Mesothelial cell of epicardium (in vitro differentiated cells): ENCODE results near the gene TEX19. TPM values are rescaled to one million over a fixed set of nuclear protein-coding genes. Genes with fewer than 3 reads are reported as not detected.

ENCODE experiments used
- DNase-seq, 2 experiments: peaks; one replicate each; pipeline ENCODE4 v3.0.0; 2021; ENCODE audit warnings: low spot score in 2 of 2; ENCODE audit not compliant: unreplicated experiment in 2 of 2
- H3K27ac Mint-ChIP-seq: 2 replicates; pipeline ENCODE4 v1.8.0; 2021; ENCODE audit warnings: mixed read lengths
- H3K27me3 Mint-ChIP-seq: 2 replicates; pipeline ENCODE4 v1.8.0; 2021; ENCODE audit warnings: low read depth, mixed read lengths
- H3K36me3 Mint-ChIP-seq: 2 replicates; pipeline ENCODE4 v1.8.0; 2021; ENCODE audit warnings: mixed read lengths
- H3K4me1 Mint-ChIP-seq: 2 replicates; pipeline ENCODE4 v1.8.0; 2021; ENCODE audit warnings: mixed read lengths
- H3K4me3 Mint-ChIP-seq: 2 replicates; pipeline ENCODE4 v1.8.0; 2021; ENCODE audit warnings: mild to moderate bottlenecking, moderate library complexity, mixed read lengths
- H3K9me3 Mint-ChIP-seq: 2 replicates; pipeline ENCODE4 v1.8.0; 2021; ENCODE audit warnings: mixed read lengths
- total RNA-seq: library from RNA; stranded (reverse); gene quantifications from 3 replicates; pipeline ENCODE4 v1.2.1, GENCODE V29; 2021
- TF ChIP-seq, protein P1 (sequence below): fragments of 200-600 bp; sonication (generic); IDR thresholded peaks from one replicate; pipeline ENCODE4 v1.5.0; 2021; ENCODE audit warnings: antibody characterized with exemption; ENCODE audit not compliant: unreplicated experiment

Gene TEX19
- total RNA-seq, 1 donor from 2014 or later: 0.16 TPM

DNA sequence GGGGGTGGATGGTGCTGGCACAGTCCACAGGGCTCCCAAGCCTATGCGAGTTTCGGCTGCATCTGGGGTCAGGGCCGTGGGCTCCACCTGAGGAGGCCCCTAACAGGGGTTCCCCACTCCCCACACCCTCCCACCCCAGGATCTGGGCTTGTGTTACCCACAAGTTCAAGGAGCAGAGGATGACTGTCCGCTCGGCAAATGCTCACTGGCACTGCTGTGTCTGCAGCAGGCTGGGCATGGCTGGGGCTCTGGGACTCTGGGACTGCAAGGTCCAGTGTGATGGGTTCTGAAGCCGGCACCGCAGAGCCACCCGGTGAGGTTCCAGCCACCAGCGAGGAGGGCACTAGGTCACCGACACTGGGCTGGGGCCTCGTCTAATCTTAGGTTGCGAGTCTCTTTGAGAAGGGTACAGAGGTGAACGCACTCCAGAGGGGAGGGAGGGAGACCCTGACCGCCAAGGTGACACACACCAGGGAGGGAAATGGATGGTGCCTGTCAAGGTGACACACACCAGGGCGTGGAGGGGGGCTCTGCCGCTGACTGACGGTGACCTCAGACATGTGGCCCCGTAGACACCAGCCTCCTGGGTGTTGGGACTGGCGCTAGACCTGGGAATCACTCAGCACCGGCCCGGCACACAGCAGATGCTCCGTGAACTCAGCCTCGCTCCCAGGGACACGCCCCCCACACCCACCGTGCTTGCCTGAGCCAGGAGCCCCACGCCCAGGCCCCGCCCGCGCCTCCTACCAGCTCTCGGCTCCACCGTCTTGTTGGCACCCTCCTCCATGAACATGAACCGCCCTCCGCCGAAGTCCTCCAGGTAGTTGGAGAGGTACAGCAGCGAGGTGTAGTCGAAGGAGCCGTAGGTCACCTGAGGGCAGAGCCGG, 38.6 kb downstream of the TEX19 start:
- TF ChIP-seq, protein P1, sequence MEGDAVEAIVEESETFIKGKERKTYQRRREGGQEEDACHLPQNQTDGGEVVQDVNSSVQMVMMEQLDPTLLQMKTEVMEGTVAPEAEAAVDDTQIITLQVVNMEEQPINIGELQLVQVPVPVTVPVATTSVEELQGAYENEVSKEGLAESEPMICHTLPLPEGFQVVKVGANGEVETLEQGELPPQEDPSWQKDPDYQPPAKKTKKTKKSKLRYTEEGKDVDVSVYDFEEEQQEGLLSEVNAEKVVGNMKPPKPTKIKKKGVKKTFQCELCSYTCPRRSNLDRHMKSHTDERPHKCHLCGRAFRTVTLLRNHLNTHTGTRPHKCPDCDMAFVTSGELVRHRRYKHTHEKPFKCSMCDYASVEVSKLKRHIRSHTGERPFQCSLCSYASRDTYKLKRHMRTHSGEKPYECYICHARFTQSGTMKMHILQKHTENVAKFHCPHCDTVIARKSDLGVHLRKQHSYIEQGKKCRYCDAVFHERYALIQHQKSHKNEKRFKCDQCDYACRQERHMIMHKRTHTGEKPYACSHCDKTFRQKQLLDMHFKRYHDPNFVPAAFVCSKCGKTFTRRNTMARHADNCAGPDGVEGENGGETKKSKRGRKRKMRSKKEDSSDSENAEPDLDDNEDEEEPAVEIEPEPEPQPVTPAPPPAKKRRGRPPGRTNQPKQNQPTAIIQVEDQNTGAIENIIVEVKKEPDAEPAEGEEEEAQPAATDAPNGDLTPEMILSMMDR: no peak
- H3K4me1 Mint-ChIP-seq: no peaks in the 10 kb centered on the region
- H3K4me3 Mint-ChIP-seq: no peak overlapping the region
- DNase-seq: no peak
- no peak overlapping the region for H3K27ac Mint-ChIP-seq
- no peaks in the 10 kb centered on the region for H3K9me3 Mint-ChIP-seq
- peaks cover 15% of the 10 kb centered on the region for H3K36me3 Mint-ChIP-seq
- H3K27me3 Mint-ChIP-seq: no peaks in the 10 kb centered on the region

DNA sequence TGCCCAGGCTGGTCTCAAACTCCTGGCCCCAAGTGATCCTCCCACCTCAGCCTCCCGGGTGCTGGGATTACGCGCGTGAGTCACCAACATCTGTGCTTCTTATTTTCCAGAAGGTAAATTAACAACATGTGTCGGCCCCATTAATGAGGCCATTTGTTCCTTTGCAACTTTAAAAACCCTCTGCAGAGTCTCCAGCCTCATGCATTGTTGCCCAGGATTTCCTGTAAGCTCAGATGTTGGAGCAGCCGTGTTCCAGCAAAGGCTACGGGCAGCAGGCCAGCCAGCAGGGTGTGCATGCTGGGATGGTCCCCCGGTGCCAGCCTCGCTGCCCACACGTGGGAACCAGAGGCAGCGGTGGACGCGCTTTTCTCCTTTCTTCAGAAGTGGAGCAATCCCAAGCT, 40.0 kb downstream of the TEX19 start:
- H3K4me1 Mint-ChIP-seq: no peaks in the 10 kb centered on the region
- H3K4me3 Mint-ChIP-seq: no peak overlapping the region
- no peak overlapping the region for H3K27ac Mint-ChIP-seq
- TF ChIP-seq, protein P1: no peak
- H3K9me3 Mint-ChIP-seq: no peaks in the 10 kb centered on the region
- H3K27me3 Mint-ChIP-seq: no peaks in the 10 kb centered on the region
- DNase-seq: no peak
- H3K36me3 Mint-ChIP-seq: peaks cover 17% of the 10 kb centered on the region

DNA sequence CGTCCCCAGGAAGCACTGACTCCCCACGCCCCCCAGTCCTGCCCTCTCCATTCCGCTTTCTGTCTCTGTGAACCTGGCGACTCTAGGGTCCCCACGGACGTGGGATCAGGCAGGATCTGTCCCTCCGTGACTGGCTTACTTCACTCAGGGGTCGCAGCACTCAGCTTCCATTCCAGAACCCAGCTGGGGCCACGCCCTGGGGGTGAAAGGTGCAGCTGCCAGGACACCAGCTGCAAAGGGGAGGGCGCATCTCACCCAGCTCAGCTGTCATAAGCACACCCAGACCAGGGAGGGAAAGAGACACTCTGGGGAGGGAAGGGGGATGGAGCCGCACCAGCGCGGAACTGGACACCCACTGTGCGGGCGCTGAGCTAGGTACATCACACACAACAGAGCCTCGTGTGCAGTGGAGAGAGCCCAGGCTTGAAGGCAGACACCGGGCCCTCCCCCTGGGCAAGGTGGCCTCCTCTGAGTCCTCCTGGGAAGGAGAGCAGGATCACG, 40.6 kb downstream of the TEX19 start:
- Mint-ChIP-seq H3K27ac (no peak overlapping the region), H3K36me3 (peaks cover 15% of the 10 kb centered on the region), H3K27me3 (no peaks in the 10 kb centered on the region), H3K9me3 (no peaks in the 10 kb centered on the region), H3K4me1 (no peaks in the 10 kb centered on the region), H3K4me3 (no peak overlapping the region)
- TF ChIP-seq, protein P1: no peak
- no peak for DNase-seq

DNA sequence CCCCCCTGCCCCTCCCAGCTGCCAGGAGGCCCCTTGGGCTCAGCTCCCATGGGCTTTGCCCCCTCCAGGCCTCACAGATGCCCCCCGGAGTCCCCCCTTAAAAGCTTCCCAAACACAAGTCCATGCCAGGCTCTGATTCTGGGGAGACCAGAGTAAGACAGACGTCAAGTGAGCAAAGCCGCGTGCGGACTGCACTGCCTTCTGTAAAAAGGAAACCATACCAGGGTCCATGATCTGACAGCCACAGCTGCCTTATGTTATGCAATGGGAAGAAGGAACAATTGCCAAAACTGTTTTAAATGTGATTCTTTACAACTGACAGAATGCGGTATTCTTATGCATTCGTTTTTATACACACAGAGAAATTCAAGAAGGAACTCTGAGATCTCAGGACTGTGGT, 41.2 kb downstream of the TEX19 start:
- Mint-ChIP-seq H3K4me1 (no peaks in the 10 kb centered on the region), H3K9me3 (no peaks in the 10 kb centered on the region), H3K27me3 (no peaks in the 10 kb centered on the region), H3K36me3 (peaks cover 14% of the 10 kb centered on the region), H3K4me3 (no peak overlapping the region), H3K27ac (no peak overlapping the region)
- no peak for DNase-seq
- TF ChIP-seq, protein P1: no peak

DNA sequence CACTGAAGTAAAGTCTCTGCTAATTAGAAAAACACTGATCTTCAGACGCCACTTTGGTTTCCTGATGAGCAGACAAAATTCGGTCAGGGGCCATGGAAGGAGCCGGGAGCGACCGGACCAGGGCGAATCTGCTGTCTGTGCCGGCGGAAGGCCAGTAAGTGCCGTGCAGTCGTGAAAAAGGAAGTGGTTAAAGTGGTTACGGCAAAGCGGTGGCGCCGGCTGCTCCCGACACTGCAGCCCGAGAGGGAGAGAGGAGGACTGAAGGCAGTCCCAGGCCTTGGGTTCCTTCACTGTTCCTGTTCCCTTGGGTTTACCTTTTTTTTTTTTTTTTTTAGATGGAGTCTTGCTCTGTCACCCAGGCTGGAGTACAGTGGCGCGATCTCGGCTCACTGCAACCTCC, 41.8 kb downstream of the TEX19 start:
- DNase-seq: no peak
- Mint-ChIP-seq H3K27me3 (no peaks in the 10 kb centered on the region), H3K9me3 (no peaks in the 10 kb centered on the region), H3K4me3 (no peak overlapping the region), H3K36me3 (peaks cover 15% of the 10 kb centered on the region), H3K4me1 (no peaks in the 10 kb centered on the region), H3K27ac (no peak overlapping the region)
- TF ChIP-seq, protein P1: no peak
